HepG2 (cell line): ENCODE measurements around the gene GLIPR1L2. TPM values are rescaled to one million over a fixed set of nuclear protein-coding genes. Genes with fewer than 3 reads are reported as not detected.
A peak's percentile ranks its signal among the peaks of the same experiment; 100 is the strongest.

ENCODE experiments used
- ATAC-seq: fragments of 200-7000 bp; cut with Tn5 transposase; 3 replicates; pipeline ENCODE4 v1.9.1; 2020; ENCODE audit warnings: mild to moderate bottlenecking, moderate library complexity
- BruUV-seq: library from RNA; stranded (reverse); fragments of 400-500 nt; replicated peaks from 2 replicates; lab custom pipeline; 2021; lab: Mats Ljungman, UMichigan
- CTCF ChIA-PET: fragments of 300-600 bp; formaldehyde crosslinking; extraction: SDS; loops from one replicate; lab custom pipeline; 2021; ENCODE audit warnings: low total read pairs, inconsistent platforms, low intra/inter-chr PET ratio; lab: Yijun Ruan, JAX
- POLR2A ChIA-PET: fragments of 350-600 bp; sonication (Branson Sonifier 250); formaldehyde crosslinking; loops from one replicate; lab custom pipeline; 2020; ENCODE audit warnings: antibody characterized with exemption, inconsistent platforms; lab: Yijun Ruan, JAX
- DNase-seq: peaks from one replicate; pipeline ENCODE4 v3.0.0-alpha.2; 2015; ENCODE audit warnings: low spot score
- FAIRE-seq: peaks from 3 replicates; lab custom pipeline; 2011; peaks lifted over from hg19 to GRCh38; lab: Jason Lieb, UNC
- H2AFZ ChIP-seq: one replicate; pipeline ENCODE4 v1.6.1; 2011; ENCODE audit warnings: low read length, inconsistent platforms
- H3K27ac ChIP-seq: fragments of 300-600 bp; 3 replicates; pipeline ENCODE4 v1.8.0; 2011; ENCODE audit warnings: mixed run types, mild to moderate bottlenecking, mixed read lengths, low read length, inconsistent platforms; ENCODE audit not compliant: insufficient read depth; ENCODE audit errors: extremely low read length
- H3K27me3 ChIP-seq, 2 experiments: fragments of 200-600 bp in 1 of 2; 2 replicates in 1 of 2; 3 replicates in 1 of 2; pipeline versions ENCODE4 v1.6.0 to v1.8.0; 2011; ENCODE audit warnings: low read length in 2 of 2, mild to moderate bottlenecking in 2 of 2, moderate library complexity in 2 of 2, inconsistent platforms in 1 of 2; ENCODE audit not compliant: insufficient read depth in 2 of 2, control insufficient read depth in 1 of 2
- H3K36me3 ChIP-seq, 2 experiments: fragments of 200-600 bp in 1 of 2; replicated peaks in 1 of 2; 2 replicates in 1 of 2; 3 replicates in 1 of 2; pipeline versions ENCODE4 v1.5.1 to v1.8.0; 2011; ENCODE audit warnings: low read length in 2 of 2, inconsistent platforms in 1 of 2; ENCODE audit not compliant: insufficient read depth in 2 of 2, control insufficient read depth in 1 of 2
- H3K4me1 ChIP-seq: 2 replicates; pipeline ENCODE4 v1.5.1; 2012; ENCODE audit warnings: low read length, inconsistent platforms; ENCODE audit not compliant: insufficient read depth
- H3K4me2 ChIP-seq: 2 replicates; pipeline ENCODE4 v1.6.0; 2011; ENCODE audit warnings: low read depth, low read length, inconsistent platforms
- H3K4me3 ChIP-seq, 3 experiments: fragments of 200-600 bp in 1 of 3; sonication (generic), shearing (Covaris generic) in 1 of 3; replicated peaks in 1 of 3; 2 replicates each; pipeline ENCODE4 v1.5.1; 2011 to 2016; ENCODE audit warnings: low read length in 3 of 3, inconsistent platforms in 2 of 3, low read depth in 2 of 3, mild to moderate bottlenecking in 2 of 3, control low read depth in 1 of 3, mixed read lengths in 1 of 3; ENCODE audit not compliant: insufficient read depth in 1 of 3
- H3K79me2 ChIP-seq: one replicate; pipeline ENCODE4 v1.6.1; 2011; ENCODE audit warnings: low read length, inconsistent platforms; ENCODE audit not compliant: insufficient read depth
- H3K9ac ChIP-seq: 2 replicates; pipeline ENCODE4 v1.6.0; 2011; ENCODE audit warnings: mild to moderate bottlenecking, low read depth, low read length, inconsistent platforms; ENCODE audit not compliant: insufficient read depth
- H3K9me3 ChIP-seq: 2 replicates; pipeline ENCODE4 v1.5.1; 2012; ENCODE audit warnings: mild to moderate bottlenecking, low read length
- H4K20me1 ChIP-seq: 2 replicates; pipeline ENCODE4 v1.6.0; 2011; ENCODE audit warnings: inconsistent platforms, mild to moderate bottlenecking, low read length, moderate library complexity; ENCODE audit not compliant: insufficient read depth
- CEBPB ChIP-seq: IDR thresholded peaks from 2 replicates; pipeline ENCODE4 v1.6.1; 2011; ENCODE audit warnings: low read depth, low read length, improper control_type of control experiment, borderline replicate concordance
- CHD4 ChIP-seq: fragments of 200-600 bp; sonication (generic); IDR thresholded peaks from 2 replicates; pipeline ENCODE4 v1.7.0; 2017; ENCODE audit warnings: mild to moderate bottlenecking, low read length, borderline replicate concordance
- HOXA3 ChIP-seq: sonication (generic); formaldehyde crosslinking; IDR thresholded peaks from 2 replicates; pipeline ENCODE4 v1.5.0; 2020; ENCODE audit warnings: missing genetic modification reagents
- KDM5B ChIP-seq: sonication (generic); formaldehyde crosslinking; IDR thresholded peaks from 2 replicates; pipeline ENCODE4 v1.4.0; 2020; ENCODE audit warnings: missing genetic modification reagents, mild to moderate bottlenecking, borderline replicate concordance
- NCOA1 ChIP-seq: sonication (generic); formaldehyde crosslinking; IDR thresholded peaks from 2 replicates; pipeline ENCODE4 v1.9.0; 2021; ENCODE audit warnings: missing genetic modification reagents
- NCOA5 ChIP-seq: sonication (generic); formaldehyde crosslinking; IDR thresholded peaks from 2 replicates; pipeline ENCODE4 v1.4.0; 2020; ENCODE audit warnings: missing genetic modification reagents
- ZNF207 ChIP-seq: fragments of 450-650 bp; IDR thresholded peaks from 2 replicates; pipeline ENCODE4 v1.6.1; 2016; ENCODE audit warnings: antibody characterized with exemption, borderline replicate concordance
- WGBS: methylation state at CpG from one replicate; pipeline ENCODE4 v1.1.6; 2017; ENCODE audit warnings: low lambda C conversion rate; 5-methylcytosine and 5-hydroxymethylcytosine counted together
- in situ Hi-C: cut with HindIII; loops from 2 replicates; pipeline ENCODE4 v1.10.0; 2017; ENCODE audit warnings: low pct_unique_long_range_greater_than_20kb; ENCODE audit not compliant: extremely low pct_ligation_motif_present
- intact Hi-C: fragments of 100-400 bp; cut with micrococcal nuclease; formaldehyde crosslinking; loops from one replicate; pipeline ENCODE4 v1.10.0; 2022; ENCODE audit not compliant: unreplicated experiment
- polyA plus RNA-seq, 8 experiments: library from polyadenylated mRNA; depleted of rRNA in 3 of 8; stranded (reverse) in 7 of 8; unstranded in 1 of 8; fragments of >200 nt; fragmentation: Illumina TruSeq in 4 of 8; extraction: Trizol in 4 of 8; gene quantifications; 2 replicates each; pipeline versions ENCODE4 v1.2.1 to v1.2.3, GENCODE V29; 2011 to 2016; ENCODE audit warnings: low read depth in 4 of 8, missing spikeins in 1 of 8, mixed read lengths in 1 of 8; ENCODE audit not compliant: insufficient read depth in 1 of 8
- total RNA-seq, 5 experiments: library from RNA; depleted of rRNA; stranded (reverse); fragments of >200 nt; fragmentation: Illumina TruSeq; extraction: Trizol; gene quantifications; 2 replicates each; pipeline ENCODE4 v1.2.3, GENCODE V29; 2016; ENCODE audit warnings: low read depth in 1 of 5
- TF ChIP-seq, protein P1 (sequence below), 2 experiments: fragments of 450-650 bp in 1 of 2; sonication (generic) in 1 of 2; formaldehyde crosslinking in 1 of 2; IDR thresholded peaks; 2 replicates each; pipeline versions ENCODE4 v1.6.1 to v1.8.0; 2016 to 2022; ENCODE audit warnings: antibody characterized with exemption in 1 of 2, mild to moderate bottlenecking in 1 of 2, missing genetic modification reagents in 1 of 2
- TF ChIP-seq, protein P2 (sequence below): IDR thresholded peaks from 2 replicates; pipeline ENCODE4 v1.6.1; 2016; ENCODE audit warnings: missing genetic modification reagents, missing compliant biosample characterization

GLIPR1L2 gene
- total and polyA plus RNA-seq, 2 of the 13 experiments (the other 11 are each of a cell fraction or from before 2014, with no cell fraction given), result not detected

DNA sequence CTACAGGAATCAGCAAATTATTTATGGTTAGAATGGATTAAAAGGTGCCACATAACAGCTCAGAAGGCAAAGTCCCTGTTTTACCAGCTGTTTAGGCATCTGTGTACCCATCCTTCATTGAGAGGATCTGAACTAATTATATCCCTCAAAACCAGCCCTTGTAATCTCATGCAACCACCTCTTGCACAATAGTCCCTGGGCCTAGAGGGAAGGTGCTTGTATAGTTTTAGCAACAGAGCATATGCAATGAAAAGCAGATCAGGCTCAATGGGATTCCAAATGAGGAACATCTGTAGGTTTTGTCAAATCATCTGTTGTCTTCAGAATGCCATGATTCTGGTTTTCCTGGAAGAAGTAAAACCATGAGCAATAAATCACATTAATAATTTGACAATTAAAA, 26.0 kb upstream of the GLIPR1L2 start:
- no peak for FAIRE-seq
- intact Hi-C loops, result no loop called here

DNA sequence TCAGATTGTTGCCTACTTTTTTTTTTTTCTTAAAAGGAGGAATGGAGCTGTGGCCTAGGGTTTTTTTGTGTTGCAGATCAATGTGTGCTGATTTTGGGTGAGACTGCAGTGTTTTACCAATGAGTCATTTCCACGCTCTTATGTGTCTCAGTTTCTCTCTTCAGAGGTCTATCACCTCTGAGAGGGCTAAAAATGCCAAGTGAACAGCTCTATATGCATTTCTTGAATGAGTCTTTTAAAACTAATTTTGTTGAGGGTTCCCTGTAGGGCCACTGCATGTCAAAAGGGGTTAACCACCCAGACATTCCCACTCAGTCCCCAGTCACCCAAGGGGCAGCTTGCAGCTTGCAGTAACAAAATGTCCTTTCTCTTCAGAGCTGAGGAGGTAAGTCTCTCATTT, 24.3 kb upstream of the GLIPR1L2 start:
- DNase-seq (no peak), ATAC-seq (no peak), FAIRE-seq (no peak)
- Histone ChIP-seq H3K4me1 (no peaks in the 10 kb centered on the region), H3K36me3 (no peaks in the 10 kb centered on the region), H3K9me3 (no peaks in the 10 kb centered on the region), H3K27ac (no peak overlapping the region), H3K4me2 (no peak overlapping the region), H2AFZ (no peak overlapping the region), H4K20me1 (no peaks in the 10 kb centered on the region), H3K9ac (no peak overlapping the region), H3K79me2 (no peaks in the 10 kb centered on the region), H3K4me3 (no peak overlapping the region), H3K27me3 (no peaks in the 10 kb centered on the region; a peak in 1 of 5 replicates)
- in situ Hi-C loops, result no loop called here
- POLR2A ChIA-PET, result no interaction called here
- WGBS, result 73% methylated on average over 1 of the region's 1 CpG
- BruUV-seq, result no TSS peak
- intact Hi-C loops, result no loop called here
- CTCF ChIA-PET, result no interaction called here
- TF ChIP-seq NCOA1 (CRISPR knock-in tag) (no peak), ZNF207 (no peak), KDM5B (no peak), HOXA3 (no peak), CHD4 (no peak)
- TF ChIP-seq, protein P1, sequence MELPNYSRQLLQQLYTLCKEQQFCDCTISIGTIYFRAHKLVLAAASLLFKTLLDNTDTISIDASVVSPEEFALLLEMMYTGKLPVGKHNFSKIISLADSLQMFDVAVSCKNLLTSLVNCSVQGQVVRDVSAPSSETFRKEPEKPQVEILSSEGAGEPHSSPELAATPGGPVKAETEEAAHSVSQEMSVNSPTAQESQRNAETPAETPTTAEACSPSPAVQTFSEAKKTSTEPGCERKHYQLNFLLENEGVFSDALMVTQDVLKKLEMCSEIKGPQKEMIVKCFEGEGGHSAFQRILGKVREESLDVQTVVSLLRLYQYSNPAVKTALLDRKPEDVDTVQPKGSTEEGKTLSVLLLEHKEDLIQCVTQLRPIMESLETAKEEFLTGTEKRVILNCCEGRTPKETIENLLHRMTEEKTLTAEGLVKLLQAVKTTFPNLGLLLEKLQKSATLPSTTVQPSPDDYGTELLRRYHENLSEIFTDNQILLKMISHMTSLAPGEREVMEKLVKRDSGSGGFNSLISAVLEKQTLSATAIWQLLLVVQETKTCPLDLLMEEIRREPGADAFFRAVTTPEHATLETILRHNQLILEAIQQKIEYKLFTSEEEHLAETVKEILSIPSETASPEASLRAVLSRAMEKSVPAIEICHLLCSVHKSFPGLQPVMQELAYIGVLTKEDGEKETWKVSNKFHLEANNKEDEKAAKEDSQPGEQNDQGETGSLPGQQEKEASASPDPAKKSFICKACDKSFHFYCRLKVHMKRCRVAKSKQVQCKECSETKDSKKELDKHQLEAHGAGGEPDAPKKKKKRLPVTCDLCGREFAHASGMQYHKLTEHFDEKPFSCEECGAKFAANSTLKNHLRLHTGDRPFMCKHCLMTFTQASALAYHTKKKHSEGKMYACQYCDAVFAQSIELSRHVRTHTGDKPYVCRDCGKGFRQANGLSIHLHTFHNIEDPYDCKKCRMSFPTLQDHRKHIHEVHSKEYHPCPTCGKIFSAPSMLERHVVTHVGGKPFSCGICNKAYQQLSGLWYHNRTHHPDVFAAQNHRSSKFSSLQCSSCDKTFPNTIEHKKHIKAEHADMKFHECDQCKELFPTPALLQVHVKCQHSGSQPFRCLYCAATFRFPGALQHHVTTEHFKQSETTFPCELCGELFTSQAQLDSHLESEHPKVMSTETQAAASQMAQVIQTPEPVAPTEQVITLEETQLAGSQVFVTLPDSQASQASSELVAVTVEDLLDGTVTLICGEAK (IDR thresholded peaks at IDR 0.05), result no peak
- TF ChIP-seq, protein P1 (CRISPR knock-in tag; IDR thresholded peaks at IDR 0.05), result no peak
- TF ChIP-seq, protein P2, sequence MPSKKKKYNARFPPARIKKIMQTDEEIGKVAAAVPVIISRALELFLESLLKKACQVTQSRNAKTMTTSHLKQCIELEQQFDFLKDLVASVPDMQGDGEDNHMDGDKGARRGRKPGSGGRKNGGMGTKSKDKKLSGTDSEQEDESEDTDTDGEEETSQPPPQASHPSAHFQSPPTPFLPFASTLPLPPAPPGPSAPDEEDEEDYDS, result no peak

More for the DNA sequence above, 26.0 kb upstream of the GLIPR1L2 start:
- ChIA-PET CTCF (no interaction called here), POLR2A (no interaction called here)
- ATAC-seq, result no peak
- no peaks in the 10 kb centered on the region for H4K20me1 ChIP-seq
- no peak overlapping the region for H3K4me2 ChIP-seq
- H3K27me3 ChIP-seq, result no peaks in the 10 kb centered on the region
- H3K9me3 ChIP-seq, result no peaks in the 10 kb centered on the region
- no peak overlapping the region for H3K4me3 ChIP-seq
- in situ Hi-C loops, result no loop called here
- no peak overlapping the region for H3K27ac ChIP-seq
- no peak for DNase-seq
- no peak overlapping the region for H2AFZ ChIP-seq
- no peaks in the 10 kb centered on the region for H3K79me2 ChIP-seq
- no peaks in the 10 kb centered on the region for H3K4me1 ChIP-seq
- BruUV-seq, result no TSS peak
- TF ChIP-seq NCOA5 (no peak), CEBPB (peak; percentile 54; the same call in 1 of the 2 replicates)
- no peak overlapping the region for H3K9ac ChIP-seq
- H3K36me3 ChIP-seq, result no peaks in the 10 kb centered on the region
